ENCODE measurements around the gene FXYD6.

- no peak for TF ChIP-seq CTCF (IDR thresholded peaks at IDR 0.05 in 4 of 5, conservative IDR thresholded peaks at IDR 0.05 in 1 of 5)
- no peak for TF ChIP-seq POLR2A (IDR thresholded peaks at IDR 0.05)
Observed at GRCh38 chr11:117872975-117873827, 3.3 kb downstream of the FXYD6 start.

Data from gastrocnemius medialis (tissue), 4 donors.